WTC11 (cell line): ENCODE data around the gene GALNT17. TPM values are rescaled to one million over a fixed set of nuclear protein-coding genes. Genes with fewer than 3 reads are reported as not detected.

ENCODE experiments used
- ATAC-seq: fragments of 200-7000 bp; cut with Tn5 transposase; 2 replicates; pipeline ENCODE4 v1.10.0; 2021; ENCODE audit warnings: mild to moderate bottlenecking, moderate library complexity
- CTCF ChIA-PET: fragments of 300-600 bp; sonication (Branson Sonifier 250); formaldehyde crosslinking; loops from one replicate; lab custom pipeline; 2021; ENCODE audit warnings: antibody characterized with exemption; lab: Charles Lee
- POLR2A ChIA-PET: fragments of 350-600 bp; sonication (Branson Sonifier 250); formaldehyde crosslinking; loops from one replicate; lab custom pipeline; 2021; ENCODE audit warnings: antibody characterized with exemption; lab: Charles Lee
- DNase-seq: peaks from one replicate; pipeline ENCODE4 v3.0.0; 2021; ENCODE audit warnings: low spot score
- H3K27ac Mint-ChIP-seq: 2 replicates; pipeline ENCODE4 v1.8.0; 2021; ENCODE audit warnings: mixed read lengths
- H3K27me3 Mint-ChIP-seq: 2 replicates; pipeline ENCODE4 v1.8.0; 2021; ENCODE audit warnings: low read depth, mild to moderate bottlenecking, moderate library complexity, mixed read lengths
- H3K36me3 Mint-ChIP-seq: 2 replicates; pipeline ENCODE4 v1.8.0; 2021; ENCODE audit warnings: mixed read lengths
- H3K4me1 Mint-ChIP-seq: 2 replicates; pipeline ENCODE4 v1.8.0; 2022; ENCODE audit warnings: mixed read lengths
- H3K4me3 Mint-ChIP-seq: 2 replicates; pipeline ENCODE4 v1.8.0; 2021; ENCODE audit warnings: mild to moderate bottlenecking, moderate library complexity, mixed read lengths
- H3K9me3 Mint-ChIP-seq: 2 replicates; pipeline ENCODE4 v1.8.0; 2021; ENCODE audit warnings: mixed read lengths
- AFF4 ChIP-seq: sonication (generic); formaldehyde crosslinking; IDR thresholded peaks from 2 replicates; pipeline ENCODE4 v1.8.1; 2023; ENCODE audit warnings: mild to moderate bottlenecking, missing genetic modification reagents, borderline replicate concordance
- CTCF ChIP-seq: fragments of 200-600 bp; IDR thresholded peaks from 2 replicates; pipeline ENCODE4 v1.8.0; 2022; ENCODE audit warnings: antibody characterized with exemption
- ELF4 ChIP-seq: sonication (generic); formaldehyde crosslinking; IDR thresholded peaks from 2 replicates; pipeline ENCODE4 v1.8.1; 2022; ENCODE audit warnings: low read depth, mild to moderate bottlenecking, moderate library complexity, missing genetic modification reagents
- ESRRA ChIP-seq: sonication (generic); formaldehyde crosslinking; IDR thresholded peaks from 2 replicates; pipeline ENCODE4 v1.8.1; 2022; ENCODE audit warnings: mild to moderate bottlenecking, missing genetic modification reagents, borderline replicate concordance
- HMGA2 ChIP-seq: fragments of 250-450 bp; sonication (Bioruptor Pico); IDR thresholded peaks from 2 replicates; pipeline ENCODE4 v1.4.0; 2021; ENCODE audit warnings: mild to moderate bottlenecking, moderate library complexity
- HMGXB4 ChIP-seq: sonication (generic); formaldehyde crosslinking; IDR thresholded peaks from 2 replicates; pipeline ENCODE4 v1.8.1; 2023; ENCODE audit warnings: mild to moderate bottlenecking, moderate library complexity, missing genetic modification reagents
- NFE2L1 ChIP-seq: sonication (generic); formaldehyde crosslinking; IDR thresholded peaks from 2 replicates; pipeline ENCODE4 v1.8.1; 2023; ENCODE audit warnings: missing genetic modification reagents
- SMAD3 ChIP-seq: sonication (generic); formaldehyde crosslinking; IDR thresholded peaks from 2 replicates; pipeline ENCODE4 v1.8.0; 2022; ENCODE audit warnings: missing genetic modification reagents, mild to moderate bottlenecking, borderline replicate concordance
- USF1 ChIP-seq: sonication (generic); formaldehyde crosslinking; IDR thresholded peaks from 2 replicates; pipeline ENCODE4 v1.8.0; 2022; ENCODE audit warnings: mild to moderate bottlenecking, missing genetic modification reagents
- ZBTB21 ChIP-seq: sonication (generic); formaldehyde crosslinking; IDR thresholded peaks from 2 replicates; pipeline ENCODE4 v1.8.1; 2023; ENCODE audit warnings: mild to moderate bottlenecking, missing genetic modification reagents, borderline replicate concordance
- ZNF138 ChIP-seq: sonication (generic); formaldehyde crosslinking; conservative IDR thresholded peaks from 2 replicates; pipeline ENCODE4 v1.8.1; 2022; ENCODE audit warnings: mild to moderate bottlenecking, moderate library complexity, missing genetic modification reagents
- ZNF219 ChIP-seq: sonication (generic); formaldehyde crosslinking; IDR thresholded peaks from 2 replicates; pipeline ENCODE4 v1.8.0; 2023; ENCODE audit warnings: missing genetic modification reagents, mild to moderate bottlenecking, borderline replicate concordance
- ZNF232 ChIP-seq: sonication (generic); formaldehyde crosslinking; IDR thresholded peaks from 2 replicates; pipeline ENCODE4 v1.8.0; 2022; ENCODE audit warnings: mild to moderate bottlenecking, missing genetic modification reagents
- ZNF263 ChIP-seq: sonication (generic); formaldehyde crosslinking; IDR thresholded peaks from 2 replicates; pipeline ENCODE4 v1.8.1; 2022; ENCODE audit warnings: low read depth, mild to moderate bottlenecking, moderate library complexity, missing genetic modification reagents
- ZNF425 ChIP-seq: fragments of 250-450 bp; sonication (Bioruptor Pico); conservative IDR thresholded peaks from 2 replicates; pipeline ENCODE4 v1.9.0; 2021; ENCODE audit warnings: mild to moderate bottlenecking
- total RNA-seq: library from RNA; stranded (reverse); gene quantifications from 3 replicates; pipeline ENCODE4 v1.2.3, GENCODE V29; 2021

Gene GALNT17
- total RNA-seq, 1 experiment from 2014 or later: 61.1 TPM

GRCh38 chr7:71120096-71120495, 11.8 kb upstream of the GALNT17 start:
- Mint-ChIP-seq H3K27ac (no peak overlapping the region), H3K27me3 (peaks cover 7% of the 10 kb centered on the region; the same call in 1 of the 2 replicates), H3K9me3 (peaks cover 14% of the 10 kb centered on the region), H3K4me3 (no peak overlapping the region), H3K4me1 (peaks cover 5% of the 10 kb centered on the region; the same call in 1 of the 2 replicates), H3K36me3 (0 out of 2 replicates have a peak, but pooled peaks cover under 1% of the 10 kb centered on the region)
- ChIA-PET CTCF (no interaction called here), POLR2A (no interaction called here)
- ATAC-seq: no peak
- no peak for DNase-seq
- TF ChIP-seq NFE2L1 (no peak), ZNF138 (CRISPR knock-in tag) (no peak), ZNF263 (CRISPR knock-in tag) (no peak), ELF4 (CRISPR knock-in tag) (no peak), ESRRA (no peak), USF1 (CRISPR knock-in tag) (no peak), HMGXB4 (CRISPR knock-in tag) (no peak), ZNF232 (no peak), ZBTB21 (no peak), HMGA2 (CRISPR knock-in tag) (no peak)

- no peaks in the 10 kb centered on the region for H3K27me3 Mint-ChIP-seq
- no peak overlapping the region for H3K4me3 Mint-ChIP-seq
- H3K27ac Mint-ChIP-seq: no peak overlapping the region
- H3K36me3 Mint-ChIP-seq: peaks cover 4% of the 10 kb centered on the region; the same call in 1 of the 2 replicates
- CTCF ChIA-PET: no interaction called here
- TF ChIP-seq CTCF: no peak
- TF ChIP-seq AFF4 (CRISPR knock-in tag): no peak
- TF ChIP-seq ZNF425 (CRISPR knock-in tag): no peak
- TF ChIP-seq SMAD3 (CRISPR knock-in tag): no peak
- TF ChIP-seq ZNF219 (CRISPR knock-in tag): no peak
- TF ChIP-seq, all 79 proteins: peak for 0
- peaks cover 31% of the 10 kb centered on the region for H3K4me1 Mint-ChIP-seq
- POLR2A ChIA-PET: no interaction called here
- H3K9me3 Mint-ChIP-seq: no peaks in the 10 kb centered on the region
- DNase-seq (no peak), ATAC-seq (no peak)
These were observed 2.8 kb upstream of the GALNT17 start for GRCh38 chr7:71129126-71129525.
